Activated CD4-positive, CD25-positive, alpha-beta regulatory T cell (primary cell): ENCODE data around the gene TRIM44.

ENCODE experiments used
- DNase-seq, 4 experiments: peaks; one replicate each; lab custom pipeline; 2025; lab: John Stamatoyannopoulos, UW

The TRIM44 gene

GRCh38 chr11:35791088-35791958 lies 128.7 kb downstream of the TRIM44 start:
- no peak for DNase-seq

- DNase-seq = no peak
These were observed 129.7 kb downstream of the TRIM44 start for GRCh38 chr11:35792148-35792845.

- no peak for DNase-seq
These were observed 130.2 kb downstream of the TRIM44 start for GRCh38 chr11:35792846-35793192.

GRCh38 chr11:35794333-35794732 lies 131.8 kb downstream of the TRIM44 start:
- no peak for DNase-seq

- DNase-seq = no peak
These were observed 132.3 kb downstream of the TRIM44 start for GRCh38 chr11:35794850-35795249.

GRCh38 chr11:35796562-35796961 lies 134.0 kb downstream of the TRIM44 start:
- DNase-seq = no peak

GRCh38 chr11:35798423-35798822 lies 135.8 kb downstream of the TRIM44 start:
- no peak for DNase-seq

- DNase-seq = no peak
These were observed 136.4 kb downstream of the TRIM44 start for GRCh38 chr11:35798983-35799382.

- no peak for DNase-seq
These were observed 137.1 kb downstream of the TRIM44 start for GRCh38 chr11:35799655-35800054.

- no peak for DNase-seq
These were observed 138.7 kb downstream of the TRIM44 start for GRCh38 chr11:35800970-35801953.

GRCh38 chr11:35802221-35802620 lies 139.6 kb downstream of the TRIM44 start:
- no peak for DNase-seq

- DNase-seq = no peak
These were observed 140.1 kb downstream of the TRIM44 start for GRCh38 chr11:35802672-35803071.

- no peak for DNase-seq
These were observed 140.5 kb downstream of the TRIM44 start for GRCh38 chr11:35803115-35803514.

- DNase-seq = no peak
These were observed 142.0 kb downstream of the TRIM44 start for GRCh38 chr11:35804451-35805040.

GRCh38 chr11:35809561-35809960 lies 147.0 kb downstream of the TRIM44 start:
- no peak for DNase-seq

- DNase-seq = no peak
These were observed 147.6 kb downstream of the TRIM44 start for GRCh38 chr11:35810045-35810645.

GRCh38 chr11:35811783-35812182 lies 149.2 kb downstream of the TRIM44 start:
- DNase-seq = no peak

- DNase-seq = no peak
These were observed 150.3 kb downstream of the TRIM44 start for GRCh38 chr11:35812828-35813227.

- DNase-seq = no peak
These were observed 151.6 kb downstream of the TRIM44 start for GRCh38 chr11:35814081-35814695.

GRCh38 chr11:35814720-35815305 lies 152.2 kb downstream of the TRIM44 start:
- DNase-seq = no peak
